GM18511 (cell line): ENCODE measurements around the gene CLDN24.
A peak's percentile ranks its signal among the peaks of the same experiment; 100 is the strongest.

Experiments
- ATAC-seq: cut with Tn5 transposase; IDR thresholded peaks from one replicate; pipeline ENCODE4 v1.9.1; 2021; ENCODE audit warnings: mild to moderate bottlenecking, moderate library complexity; ENCODE audit not compliant: unreplicated experiment

The CLDN24 gene

DNA sequence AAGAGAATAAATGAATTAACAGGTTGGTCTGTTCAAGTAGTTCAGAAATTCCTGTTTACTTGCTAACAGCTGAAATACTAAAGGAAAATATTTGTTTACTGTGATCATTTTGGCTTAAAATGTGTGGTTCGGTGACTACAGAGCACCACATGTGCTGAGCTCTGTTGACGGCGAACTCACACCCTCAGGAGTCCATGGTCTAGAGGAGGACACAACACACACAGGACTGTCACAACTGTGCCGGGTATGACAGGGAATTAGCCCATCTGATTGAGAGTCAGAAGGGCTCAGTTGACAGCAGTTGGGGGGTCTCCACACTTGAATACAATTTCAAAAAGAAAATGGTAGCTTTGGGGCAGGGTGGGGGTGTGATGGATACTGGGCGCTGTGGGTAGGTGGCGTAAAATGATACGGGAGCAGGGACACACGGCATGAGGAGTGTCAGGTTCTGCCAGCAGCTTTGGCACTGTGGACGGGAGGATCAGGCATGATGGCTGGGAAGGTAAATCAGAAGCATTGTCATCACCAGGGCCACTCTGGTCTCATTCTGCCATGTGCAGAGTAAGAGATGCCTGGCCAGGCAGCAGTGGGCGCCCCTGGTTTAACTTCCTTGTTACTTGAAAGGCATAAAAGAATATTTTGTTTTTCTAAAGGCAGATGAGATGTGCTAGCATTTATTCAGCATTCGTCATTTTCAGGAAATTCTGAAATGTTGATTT lies 35.5 kb downstream of the CLDN24 start:
- peak; percentile 39 for ATAC-seq

DNA sequence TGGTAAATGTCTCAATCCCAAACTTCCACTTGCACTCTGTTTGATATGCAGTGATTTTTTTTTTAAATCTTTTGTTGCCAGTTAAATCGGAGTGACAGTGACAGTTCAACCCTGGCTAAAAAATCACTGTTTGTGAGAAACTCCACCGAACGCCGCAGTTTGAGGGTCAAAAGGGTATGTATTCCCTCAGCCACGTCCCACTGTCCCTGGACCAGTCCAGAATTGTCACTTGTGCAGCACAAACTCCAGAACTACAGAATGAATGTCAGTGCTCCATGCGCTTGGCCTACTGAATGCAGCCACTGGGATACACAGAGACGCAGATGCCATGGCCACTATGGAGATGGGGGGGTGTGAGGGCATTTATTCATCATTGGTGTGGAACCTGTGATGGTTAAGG lies 36.3 kb downstream of the CLDN24 start:
- no peak for ATAC-seq

DNA sequence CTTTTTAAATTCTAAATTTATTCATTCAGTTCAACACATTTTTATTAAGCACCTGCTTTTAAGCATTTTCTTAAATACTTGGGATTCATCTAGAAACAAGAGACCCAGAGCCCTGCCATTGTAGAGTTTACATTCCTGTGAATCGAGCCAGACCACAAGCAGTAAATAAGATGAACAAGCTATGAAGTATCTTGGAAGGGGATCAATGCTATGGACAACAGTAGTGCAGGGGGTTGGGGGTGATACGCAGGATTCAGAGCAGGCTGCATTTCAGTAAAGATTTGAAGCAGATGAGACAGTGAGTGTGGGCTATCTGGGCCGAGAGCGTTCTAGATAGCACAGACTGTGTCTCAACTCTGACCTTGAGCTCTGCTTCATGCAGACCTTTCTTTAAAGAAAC lies 37.3 kb downstream of the CLDN24 start:
- ATAC-seq: no peak

DNA sequence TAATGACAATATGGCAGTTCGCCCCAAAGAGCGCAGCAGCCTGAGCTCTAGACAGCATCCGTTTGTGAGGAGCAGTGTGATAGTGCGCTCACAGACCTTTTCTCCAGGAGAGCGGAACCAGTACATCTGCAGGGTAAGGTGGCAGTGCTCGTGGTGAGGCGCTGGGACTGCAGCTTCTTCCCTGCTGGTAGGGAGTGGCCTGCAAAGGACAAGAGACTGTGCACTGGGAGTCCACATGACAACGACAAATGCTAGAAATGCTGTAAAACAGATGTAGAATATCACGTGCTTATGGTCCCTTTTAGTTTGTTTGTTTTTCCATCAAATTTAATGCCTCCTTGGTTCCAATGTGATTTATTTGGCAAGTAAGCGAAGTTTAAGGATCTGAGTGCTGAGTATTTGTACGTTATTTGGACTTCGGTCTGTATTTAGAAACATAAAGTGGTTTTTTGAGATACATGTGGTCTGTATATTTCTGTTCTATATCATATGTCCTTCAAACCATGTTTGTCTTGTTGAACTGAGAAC lies 37.9 kb downstream of the CLDN24 start:
- no peak for ATAC-seq

DNA sequence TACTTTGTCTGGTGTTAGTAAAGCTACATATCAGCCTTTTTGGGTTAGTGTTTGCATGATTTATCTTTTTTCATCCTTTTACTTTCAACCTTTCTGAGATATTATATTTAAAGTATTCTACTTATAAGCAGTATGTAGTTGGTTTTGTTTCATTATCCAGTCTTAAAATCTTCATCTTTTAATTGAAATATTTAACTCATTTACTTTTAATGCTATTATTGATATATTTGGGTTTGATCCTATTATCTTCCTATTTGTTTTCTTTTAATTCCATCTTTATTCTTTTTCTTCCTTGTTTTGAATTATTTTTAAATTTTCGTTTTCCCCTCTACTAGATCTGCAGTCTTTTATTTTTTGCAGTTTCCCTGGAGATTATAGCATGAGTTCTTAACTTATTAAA lies 46.1 kb downstream of the CLDN24 start:
- ATAC-seq: no peak

DNA sequence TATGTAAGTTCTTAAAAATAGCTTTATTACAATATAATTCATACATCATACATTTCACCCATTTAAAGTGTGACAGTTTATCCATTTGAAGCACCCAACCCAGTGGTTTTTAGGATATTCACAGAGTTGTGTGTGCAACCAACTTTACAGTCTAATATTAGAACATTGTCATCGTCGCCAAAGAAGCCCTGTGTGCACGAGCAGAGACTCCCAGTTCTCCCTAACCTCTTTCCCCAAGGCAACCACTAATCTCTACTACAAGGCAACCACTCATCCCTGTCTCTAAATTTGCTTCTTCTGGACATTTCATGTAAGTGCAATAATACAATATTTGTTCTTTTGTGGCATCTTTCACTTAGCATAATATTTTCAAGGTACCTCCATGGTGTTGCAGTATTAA lies 49.8 kb downstream of the CLDN24 start:
- ATAC-seq: no peak
